Immature natural killer cell (primary cell): Measurements from ENCODE around the gene PASK. TPM values are rescaled to one million over a fixed set of nuclear protein-coding genes. Genes with fewer than 3 reads are reported as not detected.

ENCODE experiments used
- DNase-seq, 3 donors: peaks; one replicate each; pipeline ENCODE4 v3.0.0; 2022; ENCODE audit warnings: mixed read lengths in 1 of 3
- H3K27ac Mint-ChIP-seq, 6 donors: one replicate each; pipeline ENCODE4 v1.8.0; 2020; ENCODE audit warnings: mixed read lengths in 6 of 6, mild to moderate bottlenecking in 5 of 6, inconsistent platforms in 4 of 6, moderate library complexity in 3 of 6
- H3K27me3 Mint-ChIP-seq, 3 donors: one replicate each; pipeline ENCODE4 v1.8.0; 2020 to 2021; ENCODE audit warnings: low read depth in 3 of 3, mild to moderate bottlenecking in 3 of 3, mixed read lengths in 3 of 3, moderate library complexity in 3 of 3, inconsistent platforms in 1 of 3
- H3K36me3 Mint-ChIP-seq, 3 donors: one replicate each; pipeline ENCODE4 v1.8.0; 2020; ENCODE audit warnings: mixed read lengths in 3 of 3, inconsistent platforms in 2 of 3, mild to moderate bottlenecking in 2 of 3
- H3K4me1 Mint-ChIP-seq, 2 donors: one replicate each; pipeline ENCODE4 v1.8.0; 2020; ENCODE audit warnings: inconsistent platforms in 2 of 2, mild to moderate bottlenecking in 2 of 2, mixed read lengths in 2 of 2, moderate library complexity in 1 of 2
- H3K4me3 Mint-ChIP-seq, 5 donors: one replicate each; pipeline ENCODE4 v1.8.0; 2020; ENCODE audit warnings: mild to moderate bottlenecking in 5 of 5, mixed read lengths in 5 of 5, inconsistent platforms in 3 of 5, moderate library complexity in 3 of 5
- H3K9me3 Mint-ChIP-seq, 6 donors: one replicate each; pipeline ENCODE4 v1.8.0; 2020; ENCODE audit warnings: mild to moderate bottlenecking in 6 of 6, mixed read lengths in 6 of 6, inconsistent platforms in 4 of 6, moderate library complexity in 3 of 6
- polyA plus RNA-seq, 3 donors: library from polyadenylated mRNA; unstranded; fragments of 300-500 nt; fragmentation: Illumina TruSeq; gene quantifications; one replicate each; pipeline ENCODE4 v1.2.3, GENCODE V29; 2021

The PASK gene
- polyA plus RNA-seq, 3 donors from 2014 or later = 2.1 to 5.5 (median 4.9) TPM

GRCh38 chr2:241187918-241188234 is 38.6 kb upstream of the PASK start:
- Mint-ChIP-seq H3K27ac (no peak overlapping the region), H3K4me3 (no peak overlapping the region), H3K27me3 (peaks cover 0 to 2% (median 0%) of the 10 kb centered on the region in 3 donors), H3K9me3 (no peaks in the 10 kb centered on the region), H3K36me3 (peaks cover 0 to 3% (median 0%) of the 10 kb centered on the region in 3 donors), H3K4me1 (no peaks in the 10 kb centered on the region)
- no peak for DNase-seq

GRCh38 chr2:241187101-241187917 is 38.0 kb upstream of the PASK start:
- H3K27ac Mint-ChIP-seq = no peak overlapping the region
- H3K27me3 Mint-ChIP-seq = peaks cover 0 to 3% (median 0%) of the 10 kb centered on the region in 3 donors
- DNase-seq = no peak
- no peak overlapping the region for H3K4me3 Mint-ChIP-seq
- H3K36me3 Mint-ChIP-seq = peaks cover 0 to 3% (median 0%) of the 10 kb centered on the region in 3 donors
- no peaks in the 10 kb centered on the region for H3K9me3 Mint-ChIP-seq
- H3K4me1 Mint-ChIP-seq = no peaks in the 10 kb centered on the region

- Mint-ChIP-seq H3K4me3 (no peak overlapping the region), H3K27me3 (peaks cover 0 to 3% (median 0%) of the 10 kb centered on the region in 3 donors), H3K27ac (no peak overlapping the region), H3K4me1 (no peaks in the 10 kb centered on the region), H3K36me3 (peaks cover 0 to 3% (median 0%) of the 10 kb centered on the region in 3 donors), H3K9me3 (no peaks in the 10 kb centered on the region)
- DNase-seq = no peak
Measured at GRCh38 chr2:241185961-241186360, 36.7 kb upstream of the PASK start.

GRCh38 chr2:241184901-241185300 is 35.6 kb upstream of the PASK start:
- peaks cover 0 to 3% (median 0%) of the 10 kb centered on the region in 3 donors for H3K27me3 Mint-ChIP-seq
- peaks cover 0 to 8% (median 2%) of the 10 kb centered on the region in 3 donors for H3K36me3 Mint-ChIP-seq
- no peak overlapping the region for H3K4me3 Mint-ChIP-seq
- DNase-seq = no peak
- no peaks in the 10 kb centered on the region for H3K4me1 Mint-ChIP-seq
- H3K9me3 Mint-ChIP-seq = no peaks in the 10 kb centered on the region
- peak overlapping the region in 1 of 6 donors; percentile 15 for H3K27ac Mint-ChIP-seq

- no peak overlapping the region for H3K27ac Mint-ChIP-seq
Measured at GRCh38 chr2:241183221-241183620, 33.9 kb upstream of the PASK start.

GRCh38 chr2:241182531-241183133 is 33.4 kb upstream of the PASK start:
- H3K4me3 Mint-ChIP-seq = no peak overlapping the region
- no peak overlapping the region for H3K27ac Mint-ChIP-seq
- H3K9me3 Mint-ChIP-seq = no peaks in the 10 kb centered on the region
- H3K4me1 Mint-ChIP-seq = no peaks in the 10 kb centered on the region
- DNase-seq = no peak
- peaks cover 7 to 18% (median 16%) of the 10 kb centered on the region in 3 donors for H3K36me3 Mint-ChIP-seq
- H3K27me3 Mint-ChIP-seq = peaks cover 0 to 3% (median 0%) of the 10 kb centered on the region in 3 donors

More at GRCh38 chr2:241183221-241183620, 33.9 kb upstream of the PASK start:
- peaks cover 0 to 3% (median 0%) of the 10 kb centered on the region in 3 donors for H3K27me3 Mint-ChIP-seq
- peaks cover 7 to 18% (median 16%) of the 10 kb centered on the region in 3 donors for H3K36me3 Mint-ChIP-seq
- no peaks in the 10 kb centered on the region for H3K4me1 Mint-ChIP-seq
- no peaks in the 10 kb centered on the region for H3K9me3 Mint-ChIP-seq
- H3K4me3 Mint-ChIP-seq = no peak overlapping the region
- no peak for DNase-seq

GRCh38 chr2:241182126-241182525 is 32.9 kb upstream of the PASK start:
- Mint-ChIP-seq H3K27me3 (peaks cover 0 to 3% (median 0%) of the 10 kb centered on the region in 3 donors), H3K36me3 (peaks cover 7 to 18% (median 16%) of the 10 kb centered on the region in 3 donors), H3K27ac (no peak overlapping the region), H3K4me1 (no peaks in the 10 kb centered on the region), H3K4me3 (no peak overlapping the region), H3K9me3 (no peaks in the 10 kb centered on the region)
- no peak for DNase-seq

GRCh38 chr2:241180495-241180894 is 31.2 kb upstream of the PASK start:
- no peak overlapping the region for H3K4me3 Mint-ChIP-seq
- no peak overlapping the region for H3K27ac Mint-ChIP-seq
- H3K36me3 Mint-ChIP-seq = peaks cover 7 to 18% (median 16%) of the 10 kb centered on the region in 3 donors
- H3K27me3 Mint-ChIP-seq = peaks cover 0 to 3% (median 0%) of the 10 kb centered on the region in 3 donors
- no peaks in the 10 kb centered on the region for H3K4me1 Mint-ChIP-seq
- H3K9me3 Mint-ChIP-seq = no peaks in the 10 kb centered on the region
- no peak for DNase-seq

- Mint-ChIP-seq H3K36me3 (peaks cover 12 to 23% (median 21%) of the 10 kb centered on the region in 3 donors), H3K27me3 (peaks cover 0 to 1% (median 0%) of the 10 kb centered on the region in 3 donors), H3K9me3 (no peaks in the 10 kb centered on the region), H3K4me1 (no peaks in the 10 kb centered on the region), H3K27ac (no peak overlapping the region), H3K4me3 (no peak overlapping the region)
- no peak for DNase-seq
Measured at GRCh38 chr2:241179899-241180298, 30.6 kb upstream of the PASK start.

GRCh38 chr2:241178961-241179360 is 29.7 kb upstream of the PASK start:
- Mint-ChIP-seq H3K9me3 (no peaks in the 10 kb centered on the region), H3K4me3 (no peak overlapping the region), H3K27me3 (peaks cover 0 to 1% (median 1%) of the 10 kb centered on the region in 3 donors), H3K27ac (no peak overlapping the region), H3K36me3 (peaks cover 18 to 31% (median 26%) of the 10 kb centered on the region in 3 donors), H3K4me1 (no peaks in the 10 kb centered on the region)
- DNase-seq = no peak

- Mint-ChIP-seq H3K9me3 (no peaks in the 10 kb centered on the region), H3K4me3 (no peak overlapping the region), H3K4me1 (no peaks in the 10 kb centered on the region), H3K27me3 (peaks cover 0 to 3% (median 1%) of the 10 kb centered on the region in 3 donors), H3K36me3 (peaks cover 24 to 35% (median 34%) of the 10 kb centered on the region in 3 donors), H3K27ac (no peak overlapping the region)
- no peak for DNase-seq
Measured at GRCh38 chr2:241177526-241178334, 28.5 kb upstream of the PASK start.

GRCh38 chr2:241173557-241173956 is 24.3 kb upstream of the PASK start:
- DNase-seq = no peak
- H3K36me3 Mint-ChIP-seq = peaks cover 46 to 56% (median 51%) of the 10 kb centered on the region in 3 donors
- H3K4me3 Mint-ChIP-seq = no peak overlapping the region
- H3K9me3 Mint-ChIP-seq = peaks cover 0 to 15% (median 4%) of the 10 kb centered on the region in 6 donors
- H3K27ac Mint-ChIP-seq = peak overlapping the region in 2 of 6 donors; percentile 12 to 79
- H3K27me3 Mint-ChIP-seq = peaks cover 0 to 2% (median 1%) of the 10 kb centered on the region in 3 donors
- H3K4me1 Mint-ChIP-seq = no peaks in the 10 kb centered on the region

- H3K4me1 Mint-ChIP-seq = no peaks in the 10 kb centered on the region
- H3K36me3 Mint-ChIP-seq = peaks cover 37 to 50% (median 42%) of the 10 kb centered on the region in 3 donors
- H3K27ac Mint-ChIP-seq = no peak overlapping the region
- peaks cover 0 to 15% (median 4%) of the 10 kb centered on the region in 6 donors for H3K9me3 Mint-ChIP-seq
- DNase-seq = no peak
- no peak overlapping the region for H3K4me3 Mint-ChIP-seq
- no peaks in the 10 kb centered on the region for H3K27me3 Mint-ChIP-seq
Measured at GRCh38 chr2:241168366-241168765, 19.1 kb upstream of the PASK start.
